HK-2 (cell line): Measurements from ENCODE around the gene NOL9.
A peak's percentile ranks its signal among the peaks of the same experiment; 100 is the strongest.
"Not testable (repeated sequence)": the region's sequence is repeated elsewhere in the genome, so short reads cannot be mapped to it uniquely, and the experiment has no call there.

Source experiments
- DNase-seq: peaks from one replicate; pipeline ENCODE4 v3.0.0-alpha.2; 2018; ENCODE audit not compliant: unreplicated experiment

NOL9 gene

DNA sequence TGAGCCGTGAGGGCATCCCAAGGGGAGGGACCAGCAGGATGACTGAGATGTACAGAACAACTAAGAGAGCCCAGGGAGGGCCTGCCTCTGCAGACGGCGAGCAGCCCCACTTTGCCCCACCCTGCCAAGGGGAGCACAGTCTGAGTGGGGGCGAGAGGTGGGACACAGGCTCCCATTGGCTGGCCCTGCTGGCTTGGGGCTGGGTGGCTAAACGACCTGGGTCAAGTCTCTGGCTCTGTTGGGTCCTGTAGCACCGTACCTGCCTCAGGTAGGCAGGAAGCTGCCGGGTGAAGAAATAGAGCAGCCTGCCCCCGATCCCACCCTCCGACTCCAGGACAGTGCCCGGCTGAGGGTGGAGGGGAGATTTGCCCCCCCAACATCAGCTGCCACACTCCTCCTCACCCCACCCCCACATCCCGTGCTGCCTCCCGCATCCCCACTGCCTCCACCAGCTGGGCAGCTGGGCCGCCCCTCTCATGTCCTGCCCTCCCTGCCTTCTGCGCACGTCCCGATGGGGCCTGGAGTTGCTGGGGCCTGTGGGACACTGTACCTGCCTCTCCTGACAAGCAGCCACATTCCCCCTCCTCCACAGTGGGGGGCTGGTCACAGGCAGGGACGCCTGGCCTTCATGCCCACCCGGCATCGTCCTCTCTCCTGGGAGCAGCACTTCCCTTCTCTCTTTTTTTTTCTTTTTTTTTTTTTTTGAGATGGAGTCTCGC, 50.3 kb downstream of the NOL9 start:
- no peak for DNase-seq

DNA sequence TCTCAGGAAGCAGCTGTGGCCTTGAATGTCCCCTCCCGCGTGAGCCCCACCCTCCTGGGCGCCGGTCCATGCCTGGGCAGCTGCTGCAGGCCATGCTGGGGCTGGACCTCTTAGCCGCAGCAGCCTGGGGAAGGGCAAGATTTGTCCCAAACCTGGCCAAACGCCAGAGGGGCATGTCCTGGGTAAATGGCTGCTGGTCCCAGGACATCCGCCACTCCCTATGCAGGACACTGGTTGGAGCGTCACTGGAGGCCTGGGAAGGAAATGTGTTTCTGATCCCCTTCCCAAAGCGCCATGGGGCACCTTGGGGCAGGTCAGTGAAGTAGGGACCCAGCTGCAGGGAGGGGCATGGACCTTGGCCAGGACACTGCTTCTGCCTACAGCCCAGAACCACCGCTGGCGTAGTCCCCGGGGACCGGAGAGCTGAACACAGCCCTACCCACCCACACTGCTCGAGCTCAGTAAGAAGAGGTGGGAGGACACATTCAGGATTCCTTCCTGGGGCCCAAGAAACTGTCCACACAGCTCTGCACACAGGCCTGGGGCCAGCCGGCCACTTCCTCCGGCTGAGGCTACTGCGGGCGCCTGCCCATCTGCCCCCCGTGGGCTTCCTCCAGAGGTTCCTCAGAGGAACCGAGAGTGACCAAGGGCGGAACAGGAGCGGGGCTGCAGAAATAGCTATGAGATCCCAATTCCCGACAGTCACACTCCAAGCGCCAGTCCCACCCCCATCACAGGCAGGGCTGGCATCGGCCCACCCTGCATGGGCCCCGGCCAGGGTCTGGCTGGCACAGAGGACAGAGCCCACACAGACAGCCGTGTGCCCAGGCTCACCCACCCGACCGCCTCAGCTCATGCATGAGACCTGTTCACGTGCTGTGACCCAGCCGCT, 52.1 kb downstream of the NOL9 start:
- no peak for DNase-seq

DNA sequence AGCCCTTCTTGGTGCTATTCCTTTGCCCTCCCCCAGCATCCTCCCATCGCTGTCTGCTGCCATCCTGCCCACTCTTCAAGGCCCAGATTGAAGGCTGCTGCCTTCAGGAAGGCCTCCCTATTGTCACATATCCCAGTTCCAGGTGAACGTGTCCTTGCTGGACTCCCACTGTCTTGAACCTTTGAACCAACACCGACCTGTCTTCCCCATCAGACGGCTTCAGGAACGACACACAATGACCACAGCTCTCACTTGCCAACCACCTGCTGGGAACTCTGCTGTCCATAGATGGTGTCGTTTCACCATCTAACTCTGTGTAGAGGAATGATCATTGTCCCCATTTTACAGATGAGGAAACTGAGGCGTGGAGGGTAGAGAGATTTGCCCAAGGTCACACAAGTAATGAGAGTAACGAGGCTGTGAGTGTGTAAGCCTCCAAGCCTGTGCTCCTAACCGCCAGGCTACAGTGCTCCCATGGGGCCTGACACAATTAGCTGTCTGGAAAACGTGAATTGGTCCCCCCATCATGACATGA, 53.0 kb downstream of the NOL9 start:
- DNase-seq = no peak

DNA sequence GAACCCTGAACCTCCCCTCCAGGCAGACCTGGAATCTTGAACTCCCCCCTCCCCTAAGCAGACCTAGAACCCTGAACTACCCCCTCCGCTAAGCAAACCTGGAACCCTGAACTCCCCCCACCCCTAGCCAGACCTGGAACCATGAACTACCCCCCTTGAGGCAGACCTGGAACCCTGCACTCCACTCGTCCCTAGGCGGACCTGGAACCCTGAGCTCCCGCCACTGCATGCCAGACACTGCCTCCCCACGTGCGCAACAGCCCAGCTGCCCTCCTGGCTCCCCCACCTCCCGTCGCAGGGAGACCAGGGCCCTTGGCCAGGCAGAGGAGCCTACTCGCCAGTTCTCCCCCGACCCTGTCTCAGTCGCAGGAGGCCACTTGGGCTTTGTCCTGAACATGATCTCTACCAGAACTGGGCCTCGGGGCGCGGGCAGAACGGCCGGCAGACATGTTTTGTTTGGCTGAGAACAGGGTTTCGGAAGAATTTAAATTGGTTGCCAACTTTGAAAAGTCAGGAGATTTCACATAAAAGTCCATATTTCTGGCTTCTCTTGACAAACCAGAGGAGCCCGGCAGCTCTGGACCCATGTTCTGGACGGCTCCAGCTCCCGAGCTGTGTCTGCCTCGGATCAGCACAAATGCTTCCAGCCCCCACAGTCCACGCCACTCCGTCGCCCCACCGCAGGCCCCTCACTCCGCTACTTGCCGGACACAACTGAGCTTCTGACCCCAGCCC, 53.6 kb downstream of the NOL9 start:
- no peak for DNase-seq

DNA sequence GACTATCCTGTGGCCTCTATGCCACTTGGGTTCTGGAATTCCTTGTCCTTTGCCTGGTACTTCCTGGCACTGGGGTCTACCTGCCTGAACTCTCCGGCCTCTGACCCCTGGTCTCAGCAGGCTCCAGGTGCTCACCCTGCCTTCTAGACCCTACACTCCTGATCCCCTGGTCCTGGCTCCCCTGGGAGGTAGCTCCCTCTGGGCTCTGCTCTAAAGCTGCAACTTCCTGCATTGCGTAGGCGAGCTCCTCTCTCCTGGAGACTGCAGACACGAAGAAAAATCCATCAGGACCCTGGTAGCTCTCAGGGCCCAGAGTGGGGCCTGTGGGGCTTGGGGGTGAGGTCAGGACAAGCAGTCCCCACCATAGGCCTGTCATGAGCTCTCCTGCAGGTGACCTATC, 55.0 kb downstream of the NOL9 start:
- no peak for DNase-seq

DNA sequence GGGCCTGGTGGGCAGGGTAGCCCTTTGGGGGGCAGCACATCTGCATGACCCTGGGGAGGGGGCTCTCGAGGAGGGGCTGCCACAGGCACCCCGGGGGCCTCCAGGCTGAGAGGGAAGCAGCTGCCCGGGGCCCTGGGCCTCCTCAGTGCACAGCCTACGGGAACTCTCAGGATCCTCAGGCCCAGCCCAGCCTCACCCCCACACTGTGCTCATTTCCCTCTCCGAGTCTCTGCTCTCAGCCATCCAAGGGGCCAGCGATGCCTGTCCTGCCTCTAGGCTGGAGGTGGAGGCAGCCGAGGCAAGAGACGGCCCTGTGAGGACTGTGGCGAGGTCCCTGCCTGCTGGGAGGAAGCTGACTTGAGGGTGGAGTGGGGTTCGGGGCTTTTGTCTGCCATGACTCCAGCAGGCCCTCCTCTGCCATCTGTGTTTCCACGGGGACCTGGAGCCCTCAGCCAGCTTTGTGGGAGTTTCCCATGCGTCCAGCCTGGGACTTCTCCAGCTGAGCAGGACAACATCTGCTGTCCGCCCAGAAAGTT, 55.7 kb downstream of the NOL9 start:
- DNase-seq = no peak

DNA sequence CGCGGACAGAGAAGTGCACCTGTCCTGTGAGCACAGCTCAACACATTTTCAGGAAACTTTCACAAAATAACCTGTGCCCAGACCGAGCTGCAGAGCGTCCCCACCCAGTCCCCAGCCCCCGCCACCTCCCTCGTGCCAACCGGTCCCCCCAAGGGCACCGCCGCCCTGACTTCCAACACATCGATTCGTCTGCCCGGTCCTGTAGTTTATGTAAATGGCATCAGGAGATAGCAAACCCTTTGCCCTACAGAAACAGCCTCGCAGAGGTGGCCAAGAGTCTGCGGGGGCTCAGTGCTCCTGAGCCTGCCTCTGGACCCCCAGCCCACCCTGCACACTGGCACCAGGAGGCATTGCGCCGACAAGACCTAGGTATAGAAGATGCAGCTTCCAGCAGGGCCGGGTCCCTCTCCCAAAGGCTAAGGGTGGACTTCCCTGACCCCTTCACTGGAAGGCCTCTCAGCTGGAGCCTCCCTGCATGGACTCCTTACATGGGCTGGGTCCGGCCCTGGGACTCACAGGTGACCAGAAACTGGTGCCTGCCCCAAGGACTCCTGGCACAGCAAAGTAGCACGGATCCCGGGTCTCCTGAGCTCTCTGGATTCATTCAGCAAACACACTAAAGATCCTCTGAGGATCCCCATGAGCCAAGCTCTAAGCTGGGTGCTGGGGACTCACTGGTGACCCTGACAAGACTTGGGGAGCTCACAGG, 56.3 kb downstream of the NOL9 start:
- no peak for DNase-seq

DNA sequence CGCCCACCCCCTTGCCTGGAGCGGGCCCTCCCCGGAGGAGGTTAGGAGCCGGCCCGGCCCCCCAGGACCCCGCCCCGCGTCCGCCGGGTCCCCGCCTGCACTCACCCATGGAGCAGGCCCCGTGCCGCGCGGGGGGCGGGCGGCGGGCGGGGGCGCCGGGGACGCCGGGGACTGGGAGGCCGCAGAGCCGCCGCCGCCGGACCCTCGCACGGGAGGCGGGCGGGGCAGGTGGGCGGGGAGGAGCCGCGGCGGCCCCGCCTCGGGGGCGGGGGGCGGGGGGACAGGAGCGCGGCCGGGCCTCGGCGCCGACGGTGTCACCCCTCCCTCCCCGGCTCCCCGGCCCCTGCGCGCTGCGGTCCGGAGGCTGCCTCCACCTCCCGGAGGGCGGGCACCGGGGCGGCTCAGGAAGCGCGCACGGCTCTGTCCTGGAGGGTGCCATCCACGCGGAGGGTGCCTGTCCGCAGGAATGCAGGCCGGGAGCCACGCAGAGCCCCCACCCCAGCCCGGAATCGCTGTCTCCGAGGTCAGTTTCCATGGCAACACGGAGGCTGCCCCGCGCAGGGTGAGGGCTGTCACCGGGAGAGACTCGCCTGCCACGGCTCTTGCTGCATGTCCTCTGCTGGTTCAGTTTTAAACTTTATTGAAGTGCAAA, 57.0 kb downstream of the NOL9 start:
- peak; percentile 60 for DNase-seq

DNA sequence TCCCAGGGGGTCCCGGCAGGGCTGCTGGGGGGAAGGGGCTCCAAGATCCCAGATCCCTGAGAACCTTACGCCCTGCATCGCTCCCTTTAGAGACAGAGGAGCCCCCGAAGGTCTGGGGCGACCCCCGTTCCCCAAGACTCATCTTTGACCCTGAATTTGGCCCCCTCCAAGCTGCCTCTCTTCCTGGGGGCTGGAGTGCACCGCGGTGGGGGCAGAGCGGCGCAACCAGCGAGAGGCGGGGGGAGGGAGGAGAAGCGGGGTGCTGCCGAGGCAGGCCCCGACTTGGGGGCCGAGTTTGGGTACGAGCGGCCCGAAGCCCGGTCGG, 57.5 kb downstream of the NOL9 start:
- DNase-seq = no peak

DNA sequence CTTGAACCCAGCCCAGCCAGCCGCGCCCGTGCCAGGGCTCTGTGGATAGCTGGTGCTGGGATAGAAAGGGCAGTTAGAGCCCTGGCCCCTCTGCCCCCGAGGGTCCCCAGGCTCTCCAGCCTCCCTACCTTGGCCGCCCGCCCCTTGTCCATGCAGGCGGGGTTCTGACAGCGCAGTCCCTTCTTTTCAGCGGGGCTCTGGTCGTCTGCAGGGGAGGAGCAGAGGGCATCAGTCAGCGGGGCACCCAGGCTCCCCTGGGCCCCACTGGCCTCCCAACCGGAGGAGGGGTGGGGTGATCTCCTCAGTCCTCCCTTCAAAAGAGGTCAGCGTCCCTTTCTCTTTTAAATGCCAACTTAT, 58.0 kb downstream of the NOL9 start:
- no peak for DNase-seq

DNA sequence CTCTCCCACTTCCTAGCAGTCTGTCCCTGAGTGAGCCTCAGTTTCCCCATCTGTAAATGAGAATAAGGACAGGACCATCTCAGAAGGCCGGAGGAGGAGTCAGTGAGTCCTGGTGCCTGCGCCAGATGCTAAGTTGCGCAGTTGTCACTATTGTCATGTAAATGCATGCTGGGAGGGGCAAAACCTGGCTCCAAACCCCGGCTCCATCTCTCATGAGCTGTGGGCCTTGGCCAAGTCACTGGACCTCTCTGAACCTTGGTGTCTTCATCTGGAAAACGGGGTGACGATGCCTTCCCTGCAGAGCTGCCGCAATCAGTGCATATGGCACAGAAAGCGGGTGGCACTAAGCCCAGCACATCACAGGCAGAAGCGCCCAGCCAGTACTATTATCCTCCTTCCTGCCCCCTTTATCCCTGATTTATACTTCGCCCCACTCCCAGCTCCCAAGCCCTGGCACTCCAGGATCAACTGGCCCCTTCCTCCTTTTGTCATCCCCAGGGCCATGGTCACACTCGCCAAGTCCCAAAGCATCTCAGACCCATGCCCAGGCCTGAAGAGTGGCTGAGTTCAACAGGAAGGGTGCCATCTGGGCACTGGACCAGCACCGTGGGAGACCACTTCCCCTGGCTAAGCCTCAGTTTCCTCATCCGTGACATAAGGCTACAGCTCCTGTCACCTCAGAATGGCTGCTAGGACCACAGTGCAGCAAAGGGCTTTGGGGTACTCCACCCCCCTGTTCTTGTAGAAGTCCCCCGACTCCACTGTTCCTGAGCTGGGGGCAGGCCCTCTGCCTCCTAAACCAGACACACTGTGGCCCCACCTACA, 58.6 kb downstream of the NOL9 start:
- DNase-seq = no peak

DNA sequence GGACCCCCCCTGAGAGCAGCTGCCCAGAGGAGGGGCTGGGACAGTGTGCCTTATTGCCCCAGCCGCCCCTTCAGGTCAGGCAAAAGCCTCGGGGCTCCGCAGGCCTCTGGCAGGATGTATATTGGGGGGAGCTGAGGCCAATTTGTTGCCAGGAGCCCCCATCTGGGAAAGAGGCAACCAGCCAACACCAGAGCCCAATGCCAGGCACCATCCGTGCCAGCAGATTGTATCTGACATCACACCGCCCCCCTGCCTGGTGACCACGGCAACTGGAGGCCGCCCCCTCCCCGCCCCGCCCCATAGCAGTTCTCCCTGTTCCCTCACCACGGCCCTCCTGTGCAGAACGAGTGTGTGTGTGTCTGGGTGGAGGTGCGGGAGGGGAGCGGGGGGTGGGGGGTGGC, 59.3 kb downstream of the NOL9 start:
- DNase-seq = no peak

DNA sequence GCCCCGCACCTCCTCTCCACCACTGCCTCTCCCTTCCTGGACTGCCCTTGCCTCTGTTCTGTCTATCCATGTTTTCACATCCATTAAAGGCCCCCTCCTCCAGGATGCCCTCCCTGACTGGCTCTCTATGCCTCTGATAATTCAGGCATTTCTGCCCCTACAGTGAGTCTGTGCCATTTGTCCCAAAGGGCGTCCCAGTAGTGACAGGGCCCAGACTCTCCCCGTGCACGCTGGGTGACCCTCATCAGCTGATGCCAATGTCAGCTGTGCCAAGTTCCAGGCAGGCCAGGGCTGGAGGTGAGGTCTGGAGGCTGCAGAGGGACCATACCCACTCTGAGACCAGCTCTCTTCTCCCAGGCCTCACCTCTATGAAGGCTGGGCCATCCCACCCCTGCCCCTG, 59.7 kb downstream of the NOL9 start:
- no peak for DNase-seq

DNA sequence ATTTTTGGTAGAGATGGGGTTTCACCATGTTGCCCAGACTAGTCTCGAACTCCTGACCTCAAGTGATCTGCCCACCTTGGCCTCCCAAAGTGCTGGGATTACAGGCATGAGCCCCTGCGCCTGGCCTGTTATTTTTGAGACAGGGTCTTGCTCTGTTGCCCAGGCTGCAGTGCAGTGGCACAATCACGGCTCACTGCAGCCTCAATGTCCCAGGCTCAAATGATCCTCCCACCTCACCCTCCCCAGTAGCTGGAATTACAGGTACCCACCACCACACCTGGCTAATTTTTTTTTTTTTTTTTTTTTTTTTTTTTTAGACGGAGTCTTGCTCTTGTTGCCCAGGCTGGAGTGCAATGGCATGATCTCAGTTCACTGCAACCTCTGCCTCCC, 60.5 kb downstream of the NOL9 start:
- not testable (repeated sequence) for DNase-seq

DNA sequence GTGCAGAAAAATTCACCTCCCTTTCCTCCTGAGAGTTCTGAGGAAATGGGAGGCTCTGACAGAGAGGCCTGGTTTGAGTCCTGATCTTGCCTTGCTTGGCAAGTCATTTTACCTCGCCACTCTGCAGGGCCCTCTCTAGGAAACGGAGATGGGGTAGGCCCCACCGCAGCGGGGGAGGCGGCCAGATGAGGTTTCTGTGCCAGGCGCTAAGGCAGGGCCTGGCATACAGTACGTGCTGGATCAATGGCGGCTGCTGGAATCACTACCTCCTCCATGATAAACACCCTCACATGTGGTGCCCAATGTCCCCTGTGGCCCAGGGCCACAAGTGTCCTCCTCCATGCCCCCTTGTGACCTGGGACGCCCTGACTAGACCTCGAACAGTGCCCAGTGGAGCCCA, 62.3 kb downstream of the NOL9 start:
- no peak for DNase-seq

DNA sequence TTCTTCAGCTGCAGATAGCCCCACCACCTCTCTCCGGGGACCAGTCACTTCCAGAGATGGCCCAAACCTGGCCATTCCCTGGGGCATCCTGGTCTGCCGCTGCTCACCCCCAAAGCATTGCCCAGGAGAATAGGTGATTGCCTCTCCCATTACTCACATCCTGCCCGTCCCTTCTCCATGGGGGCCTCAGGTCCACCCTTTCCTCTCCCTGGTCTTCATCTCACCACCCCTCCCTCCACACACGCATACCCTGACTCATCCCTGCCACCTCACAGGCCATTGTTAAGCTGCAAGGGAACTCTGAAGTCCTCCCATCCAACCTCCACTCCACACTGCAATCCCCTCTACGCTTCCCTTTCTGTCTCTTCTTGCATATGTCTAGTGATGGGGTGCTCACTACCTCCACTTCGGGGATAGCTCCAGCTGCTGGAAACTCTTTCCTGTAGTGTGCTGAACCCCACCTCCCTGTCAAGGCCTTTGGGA, 62.8 kb downstream of the NOL9 start, which contains the start of gene PLEKHG5:
Gene PLEKHG5, minus strand, starts transcription at position 188 of the 483 bp plus-strand sequence. CDS start 14,096 bp downstream, outside the sequence.
- peak; percentile 83 for DNase-seq

DNA sequence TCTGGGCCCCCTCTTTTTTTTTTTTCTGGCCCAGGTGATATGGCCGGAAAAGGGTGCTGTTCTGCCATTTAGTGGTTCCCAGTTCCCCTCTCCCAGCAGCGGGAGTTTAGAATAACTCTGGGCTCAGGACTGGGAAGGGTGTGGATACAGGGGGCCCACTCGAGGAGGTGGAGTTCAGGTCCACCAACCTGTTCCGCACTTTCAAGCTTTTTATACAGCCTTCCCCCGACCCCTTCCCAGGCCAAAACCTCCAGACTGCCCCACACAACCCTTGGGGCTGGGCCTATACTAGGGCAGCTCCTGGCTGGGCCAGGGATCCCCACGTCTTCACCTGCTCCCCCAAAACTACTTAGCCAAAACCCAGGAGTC, 63.2 kb downstream of the NOL9 start:
- DNase-seq = no peak

DNA sequence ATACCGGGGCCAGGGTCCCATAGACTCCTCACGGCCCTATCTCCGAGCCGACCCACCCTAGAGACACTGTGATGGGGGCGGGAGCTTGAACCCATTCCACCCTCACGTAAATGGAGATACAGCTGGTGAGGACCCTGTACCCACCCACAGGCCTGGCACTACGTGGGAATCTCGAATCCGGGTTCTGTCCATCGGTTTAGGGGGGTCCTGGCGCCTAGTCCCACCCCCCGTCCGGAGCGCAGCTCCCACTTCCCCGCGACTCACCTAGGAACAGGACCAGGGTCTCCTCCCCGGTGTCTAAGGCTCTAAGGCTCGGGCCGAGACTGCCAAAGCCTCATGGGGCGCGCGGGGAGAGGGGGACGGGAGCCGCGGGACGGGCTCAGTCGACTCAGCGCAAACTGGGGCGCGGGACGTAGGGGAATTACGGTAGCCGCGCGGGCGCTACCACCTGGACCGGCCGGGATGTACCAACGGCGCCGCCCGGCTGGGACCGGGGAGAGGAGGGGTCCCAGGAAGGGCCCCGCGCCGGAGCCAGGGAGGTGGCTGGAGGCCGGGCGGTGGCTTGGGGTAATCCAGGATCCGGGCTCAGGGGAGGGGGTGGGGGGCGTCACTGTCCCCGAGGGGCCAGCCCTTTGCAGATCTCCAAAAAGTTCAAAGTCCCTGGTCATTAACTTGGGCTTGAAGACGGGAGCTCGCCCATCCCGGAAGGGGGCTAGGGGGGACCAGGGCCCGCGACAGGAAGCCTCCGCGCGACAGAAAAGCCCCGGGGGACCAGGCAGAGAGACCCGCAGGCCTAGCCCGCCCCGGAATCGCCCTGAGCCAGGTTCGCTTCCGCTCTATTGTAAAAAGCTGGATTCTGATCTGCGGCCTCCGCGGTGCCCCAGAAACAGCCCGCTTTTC, 63.9 kb downstream of the NOL9 start:
- peak; percentile 81 for DNase-seq

DNA sequence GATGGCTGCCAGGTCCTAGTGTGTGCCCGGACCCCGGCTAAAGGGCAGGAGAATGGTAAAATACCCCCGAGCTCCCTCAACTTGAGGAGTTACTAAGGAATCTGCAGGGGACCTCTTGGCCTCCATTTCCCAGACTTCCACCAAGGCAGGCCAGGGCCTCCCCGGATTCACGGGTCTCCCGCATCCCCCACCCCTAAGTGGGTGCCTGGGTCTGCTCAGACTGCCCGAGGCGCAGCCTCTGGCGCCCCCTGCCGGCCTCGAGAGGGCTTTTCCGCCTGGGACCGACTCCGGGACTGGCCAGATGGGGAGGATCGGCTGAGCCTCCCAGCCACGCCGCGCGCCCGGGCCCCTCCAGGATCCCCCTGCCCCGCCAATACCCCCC, 64.5 kb downstream of the NOL9 start:
- DNase-seq = peak; percentile 87
